Daoy (cell line): ENCODE results near the gene PXDN. TPM values are rescaled to one million over a fixed set of nuclear protein-coding genes. Genes with fewer than 3 reads are reported as not detected.
"Not testable (repeated sequence)": the region's sequence is repeated elsewhere in the genome, so short reads cannot be mapped to it uniquely, and the experiment has no call there.

Experiments used
- DNase-seq: peaks from one replicate; pipeline ENCODE4 v3.0.0-alpha.2; 2015; ENCODE audit warnings: low read depth
- total RNA-seq: library from RNA; depleted of rRNA; stranded (reverse); fragments of >200 nt; shearing (Covaris generic); gene quantifications from 2 replicates; pipeline ENCODE4 v1.2.3, GENCODE V29; 2014

PXDN gene
- total RNA-seq, 1 experiment from 2014 or later, result 173 TPM

- no peak for DNase-seq
These were observed 62.8 kb downstream of the PXDN start for GRCh38 chr2:1681323-1682180.

GRCh38 chr2:1681017-1681318 is 63.3 kb downstream of the PXDN start:
- no peak for DNase-seq

- DNase-seq, result no peak
These were observed 63.9 kb downstream of the PXDN start for GRCh38 chr2:1680222-1681016.

GRCh38 chr2:1679488-1680039 is 64.8 kb downstream of the PXDN start:
- DNase-seq, result not testable (repeated sequence)

GRCh38 chr2:1679065-1679464 is 65.2 kb downstream of the PXDN start:
- DNase-seq, result not testable (repeated sequence)

GRCh38 chr2:1678609-1679008 is 65.7 kb downstream of the PXDN start:
- DNase-seq, result no peak

GRCh38 chr2:1677821-1678165 is 66.5 kb downstream of the PXDN start:
- DNase-seq, result no peak

- no peak for DNase-seq
These were observed 67.1 kb downstream of the PXDN start for GRCh38 chr2:1676913-1677820.

- DNase-seq, result no peak
These were observed 68.0 kb downstream of the PXDN start for GRCh38 chr2:1676091-1676912.

- DNase-seq, result peak; percentile 97
These were observed 68.7 kb downstream of the PXDN start for GRCh38 chr2:1675633-1676032.

GRCh38 chr2:1674766-1675397 is 69.4 kb downstream of the PXDN start:
- no peak for DNase-seq

GRCh38 chr2:1674276-1674675 is 70.0 kb downstream of the PXDN start:
- no peak for DNase-seq

- DNase-seq, result no peak
These were observed 71.0 kb downstream of the PXDN start for GRCh38 chr2:1673160-1673944.

- no peak for DNase-seq
These were observed 71.6 kb downstream of the PXDN start for GRCh38 chr2:1672738-1673137.

- DNase-seq, result no peak
These were observed 72.4 kb downstream of the PXDN start for GRCh38 chr2:1671916-1672315.

- no peak for DNase-seq
These were observed 73.7 kb downstream of the PXDN start for GRCh38 chr2:1670636-1671035.

GRCh38 chr2:1665761-1666505 is 78.4 kb downstream of the PXDN start:
- DNase-seq, result no peak

- DNase-seq, result no peak
These were observed 79.6 kb downstream of the PXDN start for GRCh38 chr2:1664698-1665097.

GRCh38 chr2:1664076-1664605 is 80.2 kb downstream of the PXDN start:
- no peak for DNase-seq
